ENCODE results near the gene PCDHB1. TPM values are rescaled to one million over a fixed set of nuclear protein-coding genes. Genes with fewer than 3 reads are reported as not detected.

PCDHB1 gene
- total RNA-seq, 2 experiments from 2014 or later, result not detected

GRCh38 chr5:141017943-141018342, 33.2 kb upstream of the PCDHB1 start:
- Histone ChIP-seq H3K27me3 (ENCODE audit: control insufficient read depth in 1 of 2, insufficient read depth in 2 of 2, low read length in 2 of 2) (peaks cover 0 to under 1% of the 10 kb centered on the region in 2 experiments), H3K4me3 (ENCODE audit: low read length) (no peak overlapping the region), H3K4me1 (ENCODE audit: insufficient read depth, low read length) (no peaks in the 10 kb centered on the region), H3K9me3 (ENCODE audit: control insufficient read depth in 1 of 2, insufficient read depth in 1 of 2, low read length in 2 of 2) (peaks cover 0 to 3% of the 10 kb centered on the region in 2 experiments), H3K36me3 (ENCODE audit: insufficient read depth, low read length) (no peaks in the 10 kb centered on the region), H3K27ac (ENCODE audit: low read depth in 1 of 2, low read length in 2 of 2) (no peak overlapping the region)
- Mint-ChIP-seq H3K9me3 (no peaks in the 10 kb centered on the region), H3K27me3 (peaks cover 13% of the 10 kb centered on the region), H3K27ac (no peak overlapping the region), H3K4me3 (no peak overlapping the region), H3K4me1 (ENCODE audit: low read depth) (no peaks in the 10 kb centered on the region), H3K36me3 (ENCODE audit: low read depth) (no peaks in the 10 kb centered on the region)
- ChIA-PET CTCF (no interaction called here), POLR2A (no interaction called here)
- intact Hi-C loops (cut with DNase I, micrococcal nuclease), result no loop called here
- DNase-seq, result no peak
- no peak for TF ChIP-seq CTCF (IDR thresholded peaks at IDR 0.05)
- no peak for ATAC-seq (ENCODE audit: poor library complexity)

DNA sequence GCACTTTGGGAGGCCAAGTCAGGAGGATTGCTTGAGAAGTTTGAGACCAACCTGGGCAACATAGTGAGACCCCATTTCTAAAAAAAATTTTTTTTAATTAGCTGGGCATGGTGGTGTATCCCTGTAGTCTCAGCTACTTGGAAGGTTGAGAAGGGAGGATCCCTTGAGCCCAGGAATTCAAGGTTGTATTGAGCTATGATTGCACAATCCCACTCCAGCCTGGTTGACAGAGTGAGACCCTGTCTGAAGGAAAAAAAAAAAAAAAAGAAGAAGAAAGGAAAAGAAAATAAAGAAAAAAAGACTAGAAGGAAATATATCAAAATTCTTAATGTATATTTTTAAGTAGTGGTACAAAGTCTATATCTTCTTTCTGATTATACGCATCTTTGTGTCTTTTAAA, 28.8 kb upstream of the PCDHB1 start:
- Histone ChIP-seq H3K4me1 (ENCODE audit: insufficient read depth, low read length) (no peaks in the 10 kb centered on the region), H3K36me3 (ENCODE audit: insufficient read depth, low read length) (no peaks in the 10 kb centered on the region), H3K9me3 (ENCODE audit: control insufficient read depth in 1 of 2, insufficient read depth in 1 of 2, low read length in 2 of 2) (peaks cover 3 to 4% of the 10 kb centered on the region in 2 experiments), H3K4me3 (ENCODE audit: low read length) (no peak overlapping the region), H3K27me3 (ENCODE audit: control insufficient read depth in 1 of 2, insufficient read depth in 2 of 2, low read length in 2 of 2) (no peaks in the 10 kb centered on the region), H3K27ac (ENCODE audit: low read depth in 1 of 2, low read length in 2 of 2) (no peak overlapping the region)
- Mint-ChIP-seq H3K36me3 (ENCODE audit: low read depth) (no peaks in the 10 kb centered on the region), H3K27ac (no peak overlapping the region), H3K27me3 (peaks cover 4% of the 10 kb centered on the region), H3K4me1 (ENCODE audit: low read depth) (no peaks in the 10 kb centered on the region), H3K4me3 (no peak overlapping the region), H3K9me3 (no peaks in the 10 kb centered on the region)
- no peak for ATAC-seq (ENCODE audit: poor library complexity)
- TF ChIP-seq CTCF (IDR thresholded peaks at IDR 0.05), result no peak
- POLR2A ChIA-PET, result no interaction called here
- CTCF ChIA-PET, result no interaction called here
- intact Hi-C loops (cut with DNase I, micrococcal nuclease), result no loop called here
- DNase-seq, result no peak

GRCh38 chr5:141031006-141031405, 20.2 kb upstream of the PCDHB1 start:
- Histone ChIP-seq H3K4me3 (ENCODE audit: low read length) (no peak overlapping the region), H3K36me3 (ENCODE audit: insufficient read depth, low read length) (no peaks in the 10 kb centered on the region), H3K4me1 (ENCODE audit: insufficient read depth, low read length) (no peaks in the 10 kb centered on the region), H3K27ac (ENCODE audit: low read depth in 1 of 2, low read length in 2 of 2) (no peak overlapping the region), H3K27me3 (ENCODE audit: control insufficient read depth in 1 of 2, insufficient read depth in 2 of 2, low read length in 2 of 2) (peaks cover 0 to 3% of the 10 kb centered on the region in 2 experiments), H3K9me3 (ENCODE audit: control insufficient read depth in 1 of 2, insufficient read depth in 1 of 2, low read length in 2 of 2) (no peaks in the 10 kb centered on the region)
- Mint-ChIP-seq H3K4me3 (no peak overlapping the region), H3K27me3 (peaks cover 4% of the 10 kb centered on the region), H3K4me1 (ENCODE audit: low read depth) (no peaks in the 10 kb centered on the region), H3K36me3 (ENCODE audit: low read depth) (no peaks in the 10 kb centered on the region), H3K9me3 (no peaks in the 10 kb centered on the region), H3K27ac (no peak overlapping the region)
- CTCF ChIA-PET, result no interaction called here
- TF ChIP-seq CTCF (IDR thresholded peaks at IDR 0.05), result no peak
- POLR2A ChIA-PET, result no interaction called here
- intact Hi-C loops (cut with DNase I, micrococcal nuclease), result no loop called here
- no peak for ATAC-seq (ENCODE audit: poor library complexity)
- DNase-seq, result no peak
